ENCODE results near the gene FNDC3A. TPM values are rescaled to one million over a fixed set of nuclear protein-coding genes. Genes with fewer than 3 reads are reported as not detected.
"Not testable (repeated sequence)": the region's sequence is repeated elsewhere in the genome, so short reads cannot be mapped to it uniquely, and the experiment has no call there.

FNDC3A gene
- total RNA-seq, 1 donor from 2014 or later, result 22.7 TPM

DNA sequence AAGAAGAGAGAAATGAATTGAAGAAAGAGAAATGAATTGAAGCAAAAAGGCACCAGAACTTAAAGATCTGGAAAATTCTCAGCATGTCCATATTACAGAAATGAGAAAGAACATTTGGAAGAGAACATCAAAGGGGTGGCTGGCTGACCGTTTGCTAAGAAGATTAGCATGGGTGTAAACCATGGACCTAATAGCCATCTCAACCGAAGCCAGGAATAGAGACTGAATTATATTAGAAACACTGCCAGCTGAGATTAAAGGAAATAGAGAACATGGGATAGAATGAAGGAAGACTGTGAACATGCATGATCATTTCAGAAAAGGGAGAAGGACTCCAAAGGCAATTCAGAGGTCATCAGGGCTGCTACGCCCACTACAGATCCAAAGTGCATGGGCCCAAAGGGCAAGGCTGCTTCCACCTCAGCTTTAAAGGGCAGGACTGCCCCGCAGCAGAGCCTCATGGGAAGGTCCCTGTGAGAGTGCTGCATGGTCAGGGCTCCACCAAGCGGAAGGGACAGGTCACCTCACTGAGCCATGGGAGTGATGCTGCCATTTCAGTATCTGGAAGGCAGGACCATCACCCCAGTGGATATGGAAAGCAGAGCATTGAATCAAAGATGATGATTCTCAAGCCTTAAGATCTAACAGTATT, 23.1 kb downstream of the FNDC3A start:
- Histone ChIP-seq H3K9me3 (peaks cover 4 to 18% of the 10 kb centered on the region in 2 donors), H3K36me3 (no peaks in the 10 kb centered on the region), H3K27ac (no peak overlapping the region), H3K4me3 (no peak overlapping the region), H3K4me1 (peaks cover 0 to 9% of the 10 kb centered on the region in 2 donors), H3K27me3 (no peaks in the 10 kb centered on the region)
- TF ChIP-seq, protein P1, sequence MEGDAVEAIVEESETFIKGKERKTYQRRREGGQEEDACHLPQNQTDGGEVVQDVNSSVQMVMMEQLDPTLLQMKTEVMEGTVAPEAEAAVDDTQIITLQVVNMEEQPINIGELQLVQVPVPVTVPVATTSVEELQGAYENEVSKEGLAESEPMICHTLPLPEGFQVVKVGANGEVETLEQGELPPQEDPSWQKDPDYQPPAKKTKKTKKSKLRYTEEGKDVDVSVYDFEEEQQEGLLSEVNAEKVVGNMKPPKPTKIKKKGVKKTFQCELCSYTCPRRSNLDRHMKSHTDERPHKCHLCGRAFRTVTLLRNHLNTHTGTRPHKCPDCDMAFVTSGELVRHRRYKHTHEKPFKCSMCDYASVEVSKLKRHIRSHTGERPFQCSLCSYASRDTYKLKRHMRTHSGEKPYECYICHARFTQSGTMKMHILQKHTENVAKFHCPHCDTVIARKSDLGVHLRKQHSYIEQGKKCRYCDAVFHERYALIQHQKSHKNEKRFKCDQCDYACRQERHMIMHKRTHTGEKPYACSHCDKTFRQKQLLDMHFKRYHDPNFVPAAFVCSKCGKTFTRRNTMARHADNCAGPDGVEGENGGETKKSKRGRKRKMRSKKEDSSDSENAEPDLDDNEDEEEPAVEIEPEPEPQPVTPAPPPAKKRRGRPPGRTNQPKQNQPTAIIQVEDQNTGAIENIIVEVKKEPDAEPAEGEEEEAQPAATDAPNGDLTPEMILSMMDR (IDR thresholded peaks at IDR 0.05), result no peak
- intact Hi-C loops (cut with DNase I), result no loop called here
- DNase-seq (ENCODE audit: low spot score in 2 of 2), result no peak

DNA sequence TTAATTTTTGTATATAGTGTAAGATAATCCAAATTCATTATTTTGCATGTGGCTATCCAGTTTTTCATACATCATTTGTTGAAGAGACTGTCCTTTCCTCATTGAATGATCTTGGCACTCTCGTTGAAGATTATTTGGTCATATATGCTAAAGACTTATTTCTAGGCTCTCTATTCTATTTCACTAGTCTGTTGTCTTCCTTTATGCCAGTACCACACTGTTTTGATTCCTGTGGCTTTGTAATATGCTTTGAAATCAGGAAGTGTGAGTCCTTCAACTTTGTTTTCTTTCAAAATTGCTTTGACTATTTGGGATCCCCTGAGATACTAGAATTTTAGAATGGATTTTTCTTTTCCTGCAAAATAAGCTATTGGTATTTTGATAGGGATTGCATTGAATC, 24.5 kb downstream of the FNDC3A start:
- peaks cover 4 to 18% of the 10 kb centered on the region in 2 donors for H3K9me3 ChIP-seq
- no peaks in the 10 kb centered on the region for H3K27me3 ChIP-seq
- H3K4me1 ChIP-seq, result no peaks in the 10 kb centered on the region
- no peak for DNase-seq (ENCODE audit: low spot score in 2 of 2)
- H3K36me3 ChIP-seq, result no peaks in the 10 kb centered on the region
- no peak overlapping the region for H3K4me3 ChIP-seq
- TF ChIP-seq, protein P1 (IDR thresholded peaks at IDR 0.05), result no peak
- no peak overlapping the region for H3K27ac ChIP-seq
- intact Hi-C loops (cut with DNase I), result no loop called here

DNA sequence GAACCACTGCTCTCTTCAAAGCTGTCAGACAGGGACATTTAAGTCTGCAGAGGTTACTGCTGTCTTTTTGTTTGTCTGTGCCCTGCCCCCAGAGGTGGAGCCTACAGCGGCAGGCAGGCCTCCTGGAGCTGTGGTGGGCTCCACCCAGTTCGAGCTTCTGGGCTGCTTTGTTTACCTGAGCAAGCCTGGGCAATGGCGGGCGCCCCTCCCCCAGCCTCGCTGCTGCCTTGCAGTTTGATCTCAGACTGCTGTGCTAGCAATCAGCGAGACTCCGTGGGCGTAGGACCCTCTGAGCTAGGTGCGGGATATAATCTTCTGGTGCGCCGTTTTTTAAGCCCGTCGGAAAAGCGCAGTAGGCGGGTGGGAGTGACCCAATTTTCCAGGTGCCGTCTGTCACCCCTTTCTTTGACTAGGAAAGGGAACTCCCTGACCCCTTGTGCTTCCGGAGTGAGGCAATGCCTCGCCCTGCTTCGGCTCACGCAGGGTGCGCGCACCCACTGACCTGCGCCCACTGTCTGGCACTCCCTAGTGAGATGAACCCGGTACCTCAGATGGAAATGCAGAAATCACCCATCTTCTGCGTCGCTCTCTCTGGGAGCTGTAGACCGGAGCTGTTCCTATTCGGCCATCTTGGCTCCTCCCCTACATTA, 43.4 kb downstream of the FNDC3A start:
- H3K27ac ChIP-seq; H3K9me3 ChIP-seq; H3K4me1 ChIP-seq; DNase-seq (ENCODE audit: low spot score in 2 of 2); H3K27me3 ChIP-seq; H3K36me3 ChIP-seq; H3K4me3 ChIP-seq; intact Hi-C loops (cut with DNase I): not testable (repeated sequence)

DNA sequence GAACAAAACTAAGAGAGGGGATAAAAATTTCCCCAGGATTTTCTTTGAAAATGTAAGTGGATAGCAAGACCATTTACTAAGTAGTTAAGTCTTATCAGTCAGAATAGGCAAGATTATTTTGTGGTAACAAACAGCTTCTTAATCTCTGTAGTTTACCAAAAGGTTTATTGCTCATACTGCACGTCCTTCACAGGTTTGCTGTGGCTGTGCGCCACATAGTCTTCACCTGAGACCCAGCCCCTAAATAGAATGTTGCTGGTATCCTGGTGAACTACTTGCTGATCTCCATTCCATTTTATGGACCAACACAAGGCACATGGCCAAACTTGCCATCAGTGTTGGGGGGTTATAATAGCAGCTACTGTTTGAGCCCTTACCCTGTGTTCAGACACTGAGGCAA, 44.6 kb downstream of the FNDC3A start:
- Histone ChIP-seq H3K9me3 (peaks cover 0 to 4% of the 10 kb centered on the region in 2 donors), H3K36me3 (no peaks in the 10 kb centered on the region), H3K4me1 (no peaks in the 10 kb centered on the region), H3K4me3 (no peak overlapping the region), H3K27me3 (no peaks in the 10 kb centered on the region), H3K27ac (no peak overlapping the region)
- DNase-seq (ENCODE audit: low spot score in 2 of 2), result no peak
- intact Hi-C loops (cut with DNase I), result no loop called here
- TF ChIP-seq, protein P1 (IDR thresholded peaks at IDR 0.05), result no peak

DNA sequence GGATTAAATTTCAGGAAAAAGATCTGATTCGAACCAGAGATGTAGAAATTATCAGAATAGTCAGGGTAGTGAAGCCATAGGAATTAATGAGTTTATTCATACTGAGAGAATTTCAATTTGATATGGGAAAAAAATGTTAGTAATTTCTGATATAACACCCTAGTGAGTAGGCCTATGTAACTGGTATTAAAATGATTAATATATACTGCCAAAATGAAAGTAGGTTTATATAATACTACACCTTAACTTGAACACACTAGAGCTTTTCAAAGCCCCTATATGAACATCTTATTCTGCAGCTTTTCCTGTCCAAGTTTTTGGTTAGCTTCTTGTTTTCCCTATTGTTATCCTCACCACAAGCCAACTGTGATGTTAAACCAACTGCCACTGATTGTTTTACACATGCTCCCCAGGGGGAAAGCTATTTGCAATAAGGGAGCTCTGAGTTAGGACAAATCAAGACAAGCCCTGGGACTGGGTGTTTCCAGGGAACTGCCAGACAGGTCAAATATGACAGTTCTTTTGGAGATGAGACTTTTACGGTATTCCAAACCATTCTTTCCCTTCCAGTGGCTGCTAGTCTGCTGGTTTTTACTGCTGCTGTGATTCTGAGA, 45.3 kb downstream of the FNDC3A start:
- intact Hi-C loops (cut with DNase I), result no loop called here
- Histone ChIP-seq H3K36me3 (no peaks in the 10 kb centered on the region), H3K27ac (no peak overlapping the region), H3K27me3 (no peaks in the 10 kb centered on the region), H3K4me3 (no peak overlapping the region), H3K4me1 (no peaks in the 10 kb centered on the region), H3K9me3 (peaks cover 0 to 4% of the 10 kb centered on the region in 2 donors)
- DNase-seq (ENCODE audit: low spot score in 2 of 2), result no peak
- TF ChIP-seq, protein P1 (IDR thresholded peaks at IDR 0.05), result no peak

DNA sequence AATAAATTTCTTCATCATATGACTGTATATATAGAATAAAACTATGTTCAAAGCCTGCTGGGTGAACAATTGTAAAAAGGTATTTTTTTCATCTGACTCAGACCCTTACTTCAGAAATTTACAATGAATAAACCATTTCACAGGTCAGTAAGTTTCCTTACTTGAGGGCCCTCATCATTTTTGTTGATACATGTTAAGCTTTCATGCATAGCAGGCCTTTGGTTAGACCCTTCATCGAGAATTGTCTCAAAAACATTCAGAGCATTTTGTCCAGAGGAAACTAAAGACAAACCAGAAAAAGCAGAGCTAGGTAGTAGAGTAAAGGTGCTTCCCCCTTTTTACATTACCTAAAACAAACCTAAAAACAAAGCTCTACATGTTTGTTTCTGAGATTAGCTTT, 46.2 kb downstream of the FNDC3A start:
- Histone ChIP-seq H3K36me3 (no peaks in the 10 kb centered on the region), H3K27me3 (no peaks in the 10 kb centered on the region), H3K4me1 (no peaks in the 10 kb centered on the region), H3K27ac (no peak overlapping the region), H3K4me3 (no peak overlapping the region), H3K9me3 (peaks cover 0 to 4% of the 10 kb centered on the region in 2 donors)
- TF ChIP-seq, protein P1 (IDR thresholded peaks at IDR 0.05), result no peak
- no peak for DNase-seq (ENCODE audit: low spot score in 2 of 2)
- intact Hi-C loops (cut with DNase I), result no loop called here
